ENCODE measurements around the gene EMC7.
"Not testable (repeated sequence)": the region's sequence is repeated elsewhere in the genome, so short reads cannot be mapped to it uniquely, and the experiment has no call there.

EMC7 gene

GRCh38 chr15:34101366-34102174 is at the start of gene EMC7, which contains the start of gene PGBD4:
Gene EMC7, minus strand, starts transcription at chr15:34101862. Its CDS starts 23 bp downstream, at chr15:34101839.
Gene PGBD4, plus strand, starts transcription at chr15:34102083. Its CDS starts 449 bp downstream, at chr15:34102532.
- DNase-seq = peak; percentile 88

- no peak for DNase-seq
Observed at GRCh38 chr15:34147371-34148140, 45.9 kb upstream of the EMC7 start.

- DNase-seq = no peak
Observed at GRCh38 chr15:34133511-34133910, 31.8 kb upstream of the EMC7 start.

GRCh38 chr15:34132881-34133280 is 31.2 kb upstream of the EMC7 start:
- no peak for DNase-seq

- DNase-seq = no peak
Observed at GRCh38 chr15:34128898-34129297, 27.2 kb upstream of the EMC7 start.

GRCh38 chr15:34126522-34126921 is 24.9 kb upstream of the EMC7 start:
- no peak for DNase-seq

- no peak for DNase-seq
Observed at GRCh38 chr15:34125945-34126344, 24.3 kb upstream of the EMC7 start.

GRCh38 chr15:34124651-34125050 is 23.0 kb upstream of the EMC7 start:
- DNase-seq = no peak

- DNase-seq = no peak
Observed at GRCh38 chr15:34122771-34123183, 21.1 kb upstream of the EMC7 start.

GRCh38 chr15:34121786-34122185 is 20.1 kb upstream of the EMC7 start:
- DNase-seq = not testable (repeated sequence)

- not testable (repeated sequence) for DNase-seq
Observed at GRCh38 chr15:34120420-34120819, 18.8 kb upstream of the EMC7 start.

GRCh38 chr15:34119291-34119690 is 17.6 kb upstream of the EMC7 start:
- DNase-seq = no peak

- DNase-seq = no peak
Observed at GRCh38 chr15:34116620-34117019, 15.0 kb upstream of the EMC7 start.

GRCh38 chr15:34114739-34115138 is 13.1 kb upstream of the EMC7 start:
- DNase-seq = no peak

- DNase-seq = no peak
Observed at GRCh38 chr15:34114215-34114614, 12.6 kb upstream of the EMC7 start.

- DNase-seq = no peak
Observed at GRCh38 chr15:34111488-34111887, 9.8 kb upstream of the EMC7 start.

GRCh38 chr15:34109797-34110663 is 8.4 kb upstream of the EMC7 start:
- no peak for DNase-seq

- DNase-seq = no peak
Observed at GRCh38 chr15:34107315-34107714, 5.7 kb upstream of the EMC7 start.

- no peak for DNase-seq
Observed at GRCh38 chr15:34106423-34106822, 4.8 kb upstream of the EMC7 start.

GRCh38 chr15:34102175-34102925 is 688 bp upstream of the EMC7 start:
- DNase-seq = no peak

- DNase-seq = no peak
Observed at GRCh38 chr15:34099914-34100313, 1.7 kb downstream of the EMC7 start.

GRCh38 chr15:34085746-34086145 is 15.9 kb downstream of the EMC7 start:
- no peak for DNase-seq
